HUDEP-2 (cell line): ENCODE results near the gene CYB5D1.
A peak's percentile ranks its signal among the peaks of the same experiment; 100 is the strongest.

Experiments used
- DNase-seq, 76 experiments: peaks; one replicate each; lab custom pipeline; 2025; ENCODE audit not compliant: unreplicated experiment in 76 of 76; lab: John Stamatoyannopoulos, UW

Gene CYB5D1

DNA sequence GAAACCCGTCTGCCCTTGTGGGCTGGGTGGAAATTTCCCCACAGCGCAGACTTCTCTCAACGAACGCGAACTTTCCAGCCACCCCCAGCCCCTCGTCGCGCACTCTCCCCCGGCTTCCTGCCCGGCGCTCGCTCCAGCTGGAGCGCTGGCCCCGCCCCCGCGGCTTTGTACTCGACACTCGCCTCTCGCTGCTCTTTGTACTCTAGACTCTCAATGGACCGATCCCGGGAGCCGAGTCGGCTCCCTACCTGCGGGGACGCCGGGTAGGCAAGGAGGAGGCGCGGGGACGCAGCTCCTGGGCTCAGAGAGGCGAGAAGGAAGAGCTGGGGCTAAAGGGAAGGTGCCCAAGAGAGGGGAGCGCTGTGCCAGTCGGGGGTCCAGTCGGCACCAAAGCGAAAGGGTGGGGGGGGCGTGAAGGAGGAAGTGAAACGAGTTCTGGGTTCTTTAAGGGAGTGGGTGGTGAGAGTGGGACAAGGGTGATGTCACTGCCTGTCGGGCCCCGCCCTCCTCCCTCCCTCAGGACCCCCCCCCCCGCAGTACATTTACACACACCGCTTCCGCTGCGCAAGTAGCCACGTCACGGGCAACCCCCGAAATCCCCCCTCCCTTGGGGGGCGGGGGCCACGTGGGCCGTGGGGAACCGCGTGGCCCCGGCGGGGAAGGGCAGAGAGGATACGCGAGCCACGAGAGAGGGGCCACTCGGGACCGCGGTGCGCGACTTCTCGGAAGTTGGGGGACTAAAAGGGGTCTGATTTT, 14.1 kb upstream of the CYB5D1 start:
- peak in 56 of 76 experiments; percentile 16 to 74 (median 56) for DNase-seq

- DNase-seq = peak in 68 of 76 experiments; percentile 35 to 93 (median 80)
Observed at GRCh38 chr17:7844292-7845154, 13.3 kb upstream of the CYB5D1 start.

GRCh38 chr17:7845359-7846062, 12.3 kb upstream of the CYB5D1 start:
- no peak for DNase-seq

DNA sequence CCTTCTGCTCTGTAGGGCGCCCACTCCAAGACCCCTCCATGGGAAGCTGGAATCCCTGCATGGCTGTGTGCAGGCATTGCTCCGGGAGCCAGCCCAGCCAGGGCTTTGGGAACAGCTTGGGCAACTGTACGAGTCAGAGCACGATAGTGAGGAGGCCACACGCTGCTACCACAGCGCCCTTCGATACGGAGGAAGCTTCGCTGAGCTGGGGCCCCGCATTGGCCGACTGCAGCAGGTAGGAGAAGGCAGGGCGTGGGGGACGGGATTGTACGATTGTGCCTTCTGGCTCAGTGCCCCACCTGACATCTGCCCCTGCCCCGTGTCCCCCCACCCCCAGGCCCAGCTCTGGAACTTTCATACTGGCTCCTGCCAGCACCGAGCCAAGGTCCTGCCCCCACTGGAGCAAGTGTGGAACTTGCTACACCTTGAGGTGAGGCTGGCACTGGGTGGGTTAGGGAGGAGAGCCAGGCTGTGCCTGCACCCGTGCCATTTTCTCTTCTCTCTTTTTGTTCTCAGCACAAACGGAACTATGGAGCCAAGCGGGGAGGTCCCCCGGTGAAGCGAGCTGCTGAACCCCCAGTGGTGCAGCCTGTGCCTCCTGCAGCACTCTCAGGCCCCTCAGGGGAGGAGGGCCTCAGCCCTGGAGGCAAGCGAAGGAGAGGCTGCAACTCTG, 11.6 kb upstream of the CYB5D1 start:
- no peak for DNase-seq

DNA sequence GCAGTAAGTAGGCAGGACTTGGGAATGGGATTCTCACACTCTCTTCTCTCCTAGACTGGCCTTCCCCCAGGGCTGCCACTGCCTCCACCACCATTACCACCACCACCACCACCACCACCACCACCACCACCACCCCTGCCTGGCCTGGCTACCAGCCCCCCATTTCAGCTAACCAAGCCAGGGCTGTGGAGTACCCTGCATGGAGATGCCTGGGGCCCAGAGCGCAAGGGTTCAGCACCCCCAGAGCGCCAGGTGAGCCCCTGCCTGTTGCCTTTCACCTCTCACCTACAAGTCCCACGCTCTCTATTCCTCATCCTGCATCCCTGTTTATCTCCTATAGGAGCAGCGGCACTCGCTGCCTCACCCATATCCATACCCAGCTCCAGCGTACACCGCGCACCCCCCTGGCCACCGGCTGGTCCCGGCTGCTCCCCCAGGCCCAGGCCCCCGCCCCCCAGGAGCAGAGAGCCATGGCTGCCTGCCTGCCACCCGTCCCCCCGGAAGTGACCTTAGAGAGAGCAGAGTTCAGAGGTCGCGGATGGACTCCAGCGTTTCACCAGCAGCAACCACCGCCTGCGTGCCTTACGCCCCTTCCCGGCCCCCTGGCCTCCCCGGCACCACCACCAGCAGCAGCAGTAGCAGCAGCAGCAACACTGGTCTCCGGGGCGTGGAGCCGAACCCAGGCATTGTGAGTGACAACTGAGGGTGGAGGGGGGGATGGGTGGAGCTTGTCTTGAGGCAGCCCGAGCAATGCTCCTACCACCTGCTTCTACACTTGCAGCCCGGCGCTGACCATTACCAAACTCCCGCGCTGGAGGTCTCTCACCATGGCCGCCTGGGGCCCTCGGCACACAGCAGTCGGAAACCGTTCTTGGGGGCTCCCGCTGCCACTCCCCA, 10.8 kb upstream of the CYB5D1 start:
- DNase-seq = no peak

- DNase-seq = no peak
Observed at GRCh38 chr17:7848131-7848579, 9.6 kb upstream of the CYB5D1 start.

DNA sequence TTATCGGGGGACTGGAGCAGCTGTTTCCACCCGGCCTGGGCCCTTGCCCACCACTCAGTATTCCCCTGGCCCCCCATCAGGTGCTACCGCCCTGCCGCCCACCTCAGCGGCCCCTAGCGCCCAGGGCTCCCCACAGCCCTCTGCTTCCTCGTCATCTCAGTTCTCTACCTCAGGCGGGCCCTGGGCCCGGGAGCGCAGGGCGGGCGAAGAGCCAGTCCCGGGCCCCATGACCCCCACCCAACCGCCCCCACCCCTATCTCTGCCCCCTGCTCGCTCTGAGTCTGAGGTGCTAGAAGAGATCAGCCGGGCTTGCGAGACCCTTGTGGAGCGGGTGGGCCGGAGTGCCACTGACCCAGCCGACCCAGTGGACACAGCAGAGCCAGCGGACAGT, 9.1 kb upstream of the CYB5D1 start:
- DNase-seq = no peak

GRCh38 chr17:7849130-7849750, 8.6 kb upstream of the CYB5D1 start:
- DNase-seq = no peak

DNA sequence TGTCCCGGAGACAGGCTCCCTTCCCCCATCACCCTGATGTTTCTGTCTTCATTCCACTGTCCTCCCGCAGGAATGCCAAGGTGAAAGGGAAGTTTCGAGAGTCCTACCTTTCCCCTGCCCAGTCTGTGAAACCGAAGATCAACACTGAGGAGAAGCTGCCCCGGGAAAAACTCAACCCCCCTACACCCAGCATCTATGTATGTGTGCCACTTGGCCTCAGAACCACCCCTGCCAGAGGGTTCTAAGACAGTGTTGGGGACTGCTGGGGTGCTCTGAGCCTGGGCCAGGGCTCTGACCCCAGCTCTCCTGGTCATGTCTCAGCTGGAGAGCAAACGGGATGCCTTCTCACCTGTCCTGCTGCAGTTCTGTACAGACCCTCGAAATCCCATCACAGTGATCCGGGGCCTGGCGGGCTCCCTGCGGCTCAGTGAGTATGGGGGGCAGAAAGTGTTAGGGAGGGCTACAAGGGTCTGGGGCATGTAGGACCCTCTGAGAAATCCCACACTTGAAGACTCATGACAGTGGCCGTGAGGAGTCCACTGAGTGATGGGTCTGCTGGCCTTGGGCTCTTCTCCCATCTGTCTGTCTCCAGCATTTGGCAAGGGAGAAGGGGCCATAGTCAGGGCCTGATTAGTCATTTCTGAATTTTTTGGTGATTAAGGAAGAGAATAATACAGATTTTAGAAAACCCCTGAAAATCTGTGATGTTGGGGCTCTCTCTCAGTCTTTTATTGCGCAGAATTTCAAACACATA, 7.9 kb upstream of the CYB5D1 start:
- DNase-seq = no peak

DNA sequence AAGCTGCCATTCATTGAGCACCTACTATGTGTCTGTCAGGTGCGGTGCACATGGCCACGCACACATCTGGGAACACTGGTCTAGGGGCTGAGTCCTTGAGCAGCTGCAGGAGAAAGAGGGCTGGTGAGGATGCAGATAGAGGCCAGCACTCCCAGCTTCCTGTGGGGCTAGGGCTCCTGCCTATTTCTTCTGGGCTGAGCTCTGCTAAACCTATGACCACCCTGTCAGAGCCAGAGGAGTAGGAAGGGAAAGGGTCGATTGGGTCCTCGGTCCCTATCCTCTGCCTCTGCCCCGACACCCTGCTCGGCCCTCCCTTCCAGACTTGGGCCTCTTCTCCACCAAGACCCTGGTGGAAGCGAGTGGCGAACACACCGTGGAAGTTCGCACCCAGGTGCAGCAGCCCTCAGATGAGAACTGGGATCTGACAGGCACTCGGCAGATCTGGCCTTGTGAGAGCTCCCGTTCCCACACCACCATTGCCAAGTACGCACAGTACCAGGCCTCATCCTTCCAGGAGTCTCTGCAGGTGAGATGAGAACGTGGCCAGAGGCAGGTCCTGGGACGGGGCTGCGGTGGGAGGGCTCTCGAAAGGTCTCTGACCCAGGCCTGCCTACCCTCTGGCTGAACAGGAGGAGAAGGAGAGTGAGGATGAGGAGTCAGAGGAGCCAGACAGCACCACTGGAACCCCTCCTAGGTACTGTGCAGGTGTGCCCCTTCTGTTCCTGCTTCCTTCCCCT, 6.9 kb upstream of the CYB5D1 start:
- no peak for DNase-seq

DNA sequence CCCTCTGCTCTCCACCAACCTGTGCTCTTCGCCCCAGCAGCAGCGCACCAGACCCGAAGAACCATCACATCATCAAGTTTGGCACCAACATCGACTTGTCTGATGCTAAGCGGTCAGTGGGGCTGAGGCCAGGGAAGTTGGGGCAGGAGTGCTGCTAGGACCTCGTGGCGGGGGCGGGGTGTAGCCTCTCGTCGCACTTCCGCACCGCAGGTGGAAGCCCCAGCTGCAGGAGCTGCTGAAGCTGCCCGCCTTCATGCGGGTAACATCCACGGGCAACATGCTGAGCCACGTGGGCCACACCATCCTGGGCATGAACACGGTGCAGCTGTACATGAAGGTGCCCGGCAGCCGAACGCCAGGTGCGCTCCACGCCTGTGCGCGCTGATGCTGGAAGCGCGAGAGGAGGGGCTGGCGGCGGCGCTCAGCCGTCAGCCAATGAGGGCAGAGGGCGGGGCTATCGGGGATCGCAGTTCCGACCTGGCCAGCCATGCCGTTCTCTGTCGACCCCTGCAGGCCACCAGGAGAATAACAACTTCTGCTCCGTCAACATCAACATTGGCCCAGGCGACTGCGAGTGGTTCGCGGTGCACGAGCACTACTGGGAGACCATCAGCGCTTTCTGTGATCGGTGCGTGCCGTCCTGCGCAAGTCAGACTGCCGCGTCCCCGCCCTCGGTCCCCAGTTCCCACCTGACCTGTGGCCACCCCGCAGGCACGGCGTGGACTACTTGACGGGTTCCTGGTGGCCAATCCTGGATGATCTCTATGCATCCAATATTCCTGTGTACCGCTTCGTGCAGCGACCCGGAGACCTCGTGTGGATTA, 6.2 kb upstream of the CYB5D1 start:
- peak in 64 of 76 experiments; percentile 51 to 92 (median 82) for DNase-seq

DNA sequence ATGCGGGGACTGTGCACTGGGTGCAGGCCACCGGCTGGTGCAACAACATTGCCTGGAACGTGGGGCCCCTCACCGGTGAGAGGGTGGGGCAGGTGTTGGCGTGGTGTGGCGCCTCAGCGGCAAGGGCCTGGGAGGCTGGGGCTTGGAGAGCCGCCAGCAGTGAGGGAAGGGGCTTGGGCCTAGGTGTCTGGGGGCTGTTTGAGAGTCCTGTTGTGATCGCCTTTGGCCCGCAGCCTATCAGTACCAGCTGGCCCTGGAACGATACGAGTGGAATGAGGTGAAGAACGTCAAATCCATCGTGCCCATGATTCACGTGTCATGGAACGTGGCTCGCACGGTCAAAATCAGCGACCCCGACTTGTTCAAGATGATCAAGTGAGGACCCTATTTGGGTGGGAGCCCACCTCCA, 5.5 kb upstream of the CYB5D1 start:
- no peak for DNase-seq

- DNase-seq = no peak
Observed at GRCh38 chr17:7852919-7853690, 4.7 kb upstream of the CYB5D1 start.

DNA sequence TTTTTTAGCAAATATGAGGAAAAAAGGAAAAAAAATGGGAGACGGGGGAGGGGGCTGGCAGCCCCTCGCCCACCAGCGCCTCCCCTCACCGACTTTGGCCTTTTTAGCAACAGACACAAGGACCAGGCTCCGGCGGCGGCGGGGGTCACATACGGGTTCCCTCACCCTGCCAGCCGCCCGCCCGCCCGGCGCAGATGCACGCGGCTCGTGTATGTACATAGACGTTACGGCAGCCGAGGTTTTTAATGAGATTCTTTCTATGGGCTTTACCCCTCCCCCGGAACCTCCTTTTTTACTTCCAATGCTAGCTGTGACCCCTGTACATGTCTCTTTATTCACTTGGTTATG, 4.1 kb upstream of the CYB5D1 start:
- DNase-seq = no peak

GRCh38 chr17:7854078-7854777, 3.6 kb upstream of the CYB5D1 start:
- DNase-seq = no peak
